BE2C (cell line): ENCODE data around the gene SAMD14.

Experiments
- DNase-seq: peaks from one replicate; pipeline ENCODE4 v3.0.0-alpha.2; 2020
- H3K27me3 ChIP-seq: fragments of 250-450 bp; sonication (Bioruptor Pico); 2 replicates; pipeline ENCODE4 v1.5.1; 2020; ENCODE audit warnings: mild to moderate bottlenecking
- H3K36me3 ChIP-seq: fragments of 250-450 bp; sonication (Bioruptor Pico); 2 replicates; pipeline ENCODE4 v1.5.1; 2020; ENCODE audit warnings: mild to moderate bottlenecking
- H3K4me1 ChIP-seq: fragments of 250-450 bp; sonication (Bioruptor Pico); 2 replicates; pipeline ENCODE4 v1.5.1; 2020
- H3K4me3 ChIP-seq: 2 replicates; pipeline ENCODE4 v1.5.1; 2011; ENCODE audit warnings: low read depth, low read length
- H3K9me3 ChIP-seq: fragments of 250-450 bp; sonication (Bioruptor Pico); 2 replicates; pipeline ENCODE4 v1.5.1; 2020
- TF ChIP-seq, protein P1 (sequence below): IDR thresholded peaks from 2 replicates; pipeline ENCODE4 v1.5.1; 2012; ENCODE audit warnings: mild to moderate bottlenecking, low read depth, low read length

SAMD14 gene

DNA sequence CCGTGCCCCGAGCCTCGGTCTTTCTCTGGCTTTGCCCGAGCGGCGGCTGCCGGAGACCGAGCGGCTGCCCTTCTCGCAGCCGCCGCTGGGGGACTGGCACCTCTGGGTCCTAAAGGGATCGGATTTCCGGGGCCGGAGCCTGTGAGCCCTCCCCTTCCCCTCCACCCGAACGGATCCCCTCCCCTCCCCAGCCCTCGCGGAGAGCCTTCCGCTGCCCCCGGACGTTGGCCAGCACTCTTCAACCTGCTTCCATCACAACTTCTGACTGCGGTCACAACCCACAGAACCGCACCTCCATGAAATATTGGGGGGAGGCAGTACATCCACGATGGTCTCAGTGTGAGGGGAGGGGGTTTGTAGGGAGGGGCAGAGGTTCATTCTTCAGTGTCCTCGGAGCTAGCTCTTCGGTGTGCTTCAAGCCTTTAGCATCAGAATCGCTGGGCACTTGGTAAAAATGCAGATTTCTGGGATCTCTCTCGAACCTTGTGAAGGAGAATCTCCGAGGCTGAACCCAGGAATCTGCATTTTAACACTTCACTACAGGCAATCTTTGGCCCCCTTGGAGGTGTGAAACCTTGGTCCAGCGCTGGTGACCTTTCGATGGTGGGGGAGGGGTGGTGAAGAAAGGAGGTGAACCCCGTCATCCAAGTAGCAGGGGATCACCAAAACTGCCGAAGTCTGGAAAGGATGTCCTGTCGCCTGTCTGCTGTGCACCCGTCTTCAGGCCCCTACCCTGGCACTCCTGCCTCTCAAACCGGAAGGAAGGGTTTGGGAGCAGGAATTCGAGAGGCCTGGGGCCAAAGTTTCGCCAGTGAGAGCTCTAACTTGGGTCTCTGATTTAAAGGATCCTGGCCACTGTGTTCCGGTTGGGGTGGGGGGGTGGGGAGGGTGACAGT, 21.3 kb upstream of the SAMD14 start:
- Histone ChIP-seq H3K36me3 (peaks cover 12% of the 10 kb centered on the region), H3K4me3 (peak overlapping the region; percentile 92), H3K27me3 (no peaks in the 10 kb centered on the region), H3K4me1 (peaks cover 17% of the 10 kb centered on the region), H3K9me3 (no peaks in the 10 kb centered on the region)
- TF ChIP-seq, protein P1, sequence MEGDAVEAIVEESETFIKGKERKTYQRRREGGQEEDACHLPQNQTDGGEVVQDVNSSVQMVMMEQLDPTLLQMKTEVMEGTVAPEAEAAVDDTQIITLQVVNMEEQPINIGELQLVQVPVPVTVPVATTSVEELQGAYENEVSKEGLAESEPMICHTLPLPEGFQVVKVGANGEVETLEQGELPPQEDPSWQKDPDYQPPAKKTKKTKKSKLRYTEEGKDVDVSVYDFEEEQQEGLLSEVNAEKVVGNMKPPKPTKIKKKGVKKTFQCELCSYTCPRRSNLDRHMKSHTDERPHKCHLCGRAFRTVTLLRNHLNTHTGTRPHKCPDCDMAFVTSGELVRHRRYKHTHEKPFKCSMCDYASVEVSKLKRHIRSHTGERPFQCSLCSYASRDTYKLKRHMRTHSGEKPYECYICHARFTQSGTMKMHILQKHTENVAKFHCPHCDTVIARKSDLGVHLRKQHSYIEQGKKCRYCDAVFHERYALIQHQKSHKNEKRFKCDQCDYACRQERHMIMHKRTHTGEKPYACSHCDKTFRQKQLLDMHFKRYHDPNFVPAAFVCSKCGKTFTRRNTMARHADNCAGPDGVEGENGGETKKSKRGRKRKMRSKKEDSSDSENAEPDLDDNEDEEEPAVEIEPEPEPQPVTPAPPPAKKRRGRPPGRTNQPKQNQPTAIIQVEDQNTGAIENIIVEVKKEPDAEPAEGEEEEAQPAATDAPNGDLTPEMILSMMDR = peak; percentile 67
- peak; percentile 95 for DNase-seq

DNA sequence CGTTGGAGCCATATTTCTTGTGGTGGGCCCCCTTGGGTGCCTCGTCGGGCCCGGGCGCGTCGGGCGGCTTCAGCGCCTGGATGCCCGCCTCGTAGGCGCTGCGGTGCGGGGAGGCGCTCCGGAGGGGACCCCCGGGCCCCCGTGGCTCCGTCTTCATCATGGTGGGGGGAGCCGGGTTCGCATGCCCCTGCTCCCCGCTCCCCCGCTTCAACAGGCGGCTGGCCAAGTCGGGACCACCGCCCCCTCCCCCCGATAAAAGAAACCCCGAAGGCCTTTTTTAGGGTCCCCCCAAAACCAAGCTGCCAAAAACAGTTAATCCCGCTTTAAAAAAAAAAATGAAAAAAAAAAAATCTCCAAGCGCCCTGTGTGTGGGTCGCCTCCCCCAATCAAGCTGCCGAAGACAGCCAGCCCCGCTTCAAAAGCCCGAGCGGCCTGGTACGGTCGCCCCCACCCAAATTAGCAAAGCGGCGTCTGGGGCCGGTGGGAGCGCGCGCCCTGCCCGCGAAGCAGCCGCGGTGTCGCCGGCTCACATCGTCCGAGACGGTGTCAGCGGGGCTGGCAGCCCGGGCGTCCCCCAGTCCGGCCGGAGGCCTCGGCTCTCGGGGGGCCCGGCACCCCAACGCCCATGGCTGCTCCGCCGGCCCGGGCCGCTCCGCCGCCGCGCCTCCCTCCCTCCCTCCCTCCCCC, 20.5 kb upstream of the SAMD14 start, which contains the start of gene PPP1R9B:
PPP1R9B (minus strand) TSS at position 324 of the 687 bp plus-strand sequence; CDS start at position 160, 164 bp downstream.
- Histone ChIP-seq H3K4me3 (peak within 1 kb of the TSS; percentile 92), H3K27me3 (no peaks in the 10 kb centered on the region), H3K4me1 (peaks cover 17% of the 10 kb centered on the region), H3K36me3 (peaks cover 20% of the 10 kb centered on the region), H3K9me3 (no peaks in the 10 kb centered on the region)
- DNase-seq = no peak
- TF ChIP-seq, protein P1 = no peak

DNA sequence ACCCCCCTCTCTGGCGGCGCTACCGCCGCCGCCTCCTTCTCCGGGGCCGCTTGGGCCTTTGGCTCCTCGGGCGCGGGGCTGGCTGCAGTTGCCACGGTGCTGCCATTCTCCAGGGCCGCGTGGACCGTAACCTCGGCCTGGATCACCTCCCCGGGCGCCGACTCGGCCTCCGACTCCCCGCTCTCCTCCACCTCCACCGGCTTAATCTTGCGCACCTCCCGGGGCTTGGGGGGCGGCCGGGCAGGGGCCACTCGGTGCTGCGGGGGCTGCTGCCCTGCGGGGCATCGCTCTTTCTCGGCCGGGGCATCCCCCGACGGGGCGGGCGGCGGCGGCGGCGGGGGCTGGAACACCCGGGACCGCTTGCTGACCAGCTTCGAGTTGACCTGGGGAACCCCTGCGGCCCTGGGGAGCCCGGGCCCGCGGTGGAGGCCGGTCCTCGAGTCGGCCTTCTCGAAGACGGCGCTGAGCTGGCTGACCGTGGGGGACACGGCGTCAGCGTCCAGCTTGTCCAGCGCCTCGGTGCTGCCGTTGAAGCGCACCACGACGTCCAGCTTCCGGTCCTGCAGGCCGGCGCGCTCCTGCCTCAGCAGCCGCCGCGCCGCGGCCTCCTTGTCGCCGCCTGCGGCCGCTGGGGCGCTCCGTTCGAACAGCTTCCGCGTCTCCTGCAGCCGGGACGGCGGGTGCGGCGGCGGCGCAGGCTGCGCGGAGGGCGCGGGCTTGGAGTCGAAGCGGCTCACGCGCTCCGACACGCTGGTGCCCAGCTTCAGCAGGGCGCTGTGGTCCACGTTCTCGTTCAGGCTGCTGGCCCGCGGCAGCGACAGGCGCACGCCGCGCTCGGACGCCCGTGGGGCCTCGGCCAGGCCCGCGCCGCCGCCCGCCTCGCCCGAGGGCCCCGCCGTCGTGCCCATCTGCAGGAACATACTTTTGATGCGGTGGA, 19.7 kb upstream of the SAMD14 start:
- H3K4me3 ChIP-seq = peak overlapping the region; percentile 92
- peak; percentile 61 for DNase-seq
- no peaks in the 10 kb centered on the region for H3K27me3 ChIP-seq
- TF ChIP-seq, protein P1 = no peak
- no peaks in the 10 kb centered on the region for H3K9me3 ChIP-seq
- peaks cover 17% of the 10 kb centered on the region for H3K4me1 ChIP-seq
- H3K36me3 ChIP-seq = peaks cover 28% of the 10 kb centered on the region

DNA sequence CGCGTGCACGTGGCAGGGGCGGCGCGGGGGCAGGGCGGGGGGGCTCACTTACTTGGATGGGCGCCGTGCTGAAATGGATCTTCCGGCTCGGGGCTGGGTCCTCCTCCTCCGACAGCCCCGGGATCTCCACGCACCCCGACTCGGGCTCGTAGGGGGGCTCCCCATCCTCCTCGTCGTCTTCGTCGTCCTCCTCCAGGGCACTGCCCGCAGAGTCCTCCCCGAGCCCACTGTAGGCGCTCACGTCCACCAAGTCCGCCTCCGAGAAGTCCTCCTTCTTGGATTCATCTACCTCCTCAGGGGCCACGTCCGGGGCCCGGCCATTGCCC, 19.1 kb upstream of the SAMD14 start:
- TF ChIP-seq, protein P1 = no peak
- Histone ChIP-seq H3K4me3 (peak overlapping the region; percentile 92), H3K4me1 (peaks cover 12% of the 10 kb centered on the region), H3K27me3 (no peaks in the 10 kb centered on the region), H3K9me3 (no peaks in the 10 kb centered on the region), H3K36me3 (peaks cover 35% of the 10 kb centered on the region)
- DNase-seq = no peak

DNA sequence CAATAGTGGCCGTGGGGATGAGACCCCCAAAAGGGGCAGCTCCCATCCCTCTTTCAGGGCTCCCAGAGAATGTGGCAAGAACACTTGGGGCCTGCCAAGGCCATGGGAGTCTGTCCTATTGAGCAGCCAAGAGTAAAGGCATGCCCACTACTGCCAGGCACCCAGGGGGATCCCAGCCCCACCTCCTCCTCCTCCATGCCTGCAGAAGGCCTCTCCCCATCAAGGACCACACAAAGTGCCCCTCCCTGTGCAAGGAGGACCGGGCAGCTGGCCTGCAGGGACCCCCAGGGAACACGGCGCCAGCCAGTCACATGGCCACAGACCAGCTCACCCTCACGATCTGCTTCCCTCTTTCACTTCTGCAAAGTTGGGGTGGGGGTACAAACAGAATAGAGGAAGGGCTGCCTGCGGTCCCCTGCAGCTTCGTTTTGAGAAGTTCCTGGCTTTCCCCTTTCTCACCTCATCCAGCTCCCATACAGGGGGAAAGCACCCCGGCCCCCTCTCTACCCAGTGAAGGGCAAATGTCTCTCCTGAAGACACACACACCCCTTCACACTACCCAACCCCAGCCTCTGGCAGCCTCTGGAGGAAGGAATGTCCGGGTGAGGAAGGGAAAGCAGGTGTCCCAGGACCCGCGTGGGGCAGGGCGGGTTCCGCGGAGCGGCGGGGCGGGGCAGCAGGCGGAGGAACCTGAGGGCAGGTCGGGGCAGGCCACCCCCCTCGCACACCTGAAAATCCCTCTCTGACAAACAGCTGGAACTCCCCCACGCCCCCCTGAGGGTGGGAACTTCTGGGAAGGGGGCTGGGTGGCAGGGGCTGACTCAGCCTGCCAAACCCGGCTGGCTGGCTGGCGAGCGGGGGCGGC, 18.5 kb upstream of the SAMD14 start:
- Histone ChIP-seq H3K9me3 (no peaks in the 10 kb centered on the region), H3K4me3 (peak overlapping the region; percentile 92), H3K36me3 (peaks cover 40% of the 10 kb centered on the region), H3K27me3 (no peaks in the 10 kb centered on the region), H3K4me1 (peaks cover 10% of the 10 kb centered on the region)
- peak; percentile 42 for DNase-seq
- TF ChIP-seq, protein P1 = peak; percentile 15; the same call in 1 of the 2 replicates
